OCI-LY7 (cell line): ENCODE results near the gene CGA. TPM values are rescaled to one million over a fixed set of nuclear protein-coding genes. Genes with fewer than 3 reads are reported as not detected.

Experiments
- BruUV-seq: library from RNA; stranded (reverse); fragments of 400-500 nt; replicated peaks from 2 replicates; lab custom pipeline; 2021; lab: Mats Ljungman, UMichigan
- CTCF ChIA-PET: fragments of 300-600 bp; sonication (Branson Sonifier 250); formaldehyde crosslinking; loops from one replicate; lab custom pipeline; 2022; ENCODE audit warnings: antibody characterized with exemption; ENCODE audit not compliant: unreplicated experiment; lab: Charles Lee
- POLR2A ChIA-PET: fragments of 300-600 bp; sonication (Branson Sonifier 250); formaldehyde crosslinking; loops from one replicate; lab custom pipeline; 2022; ENCODE audit warnings: antibody characterized with exemption; lab: Charles Lee
- DNase-seq: peaks from one replicate; pipeline ENCODE4 v3.0.0-alpha.2; 2015; ENCODE audit warnings: low spot score
- H2AFZ ChIP-seq: fragments of 200-600 bp; sonication (generic), shearing (Covaris generic); 2 replicates; pipeline ENCODE4 v1.6.1; 2014; ENCODE audit warnings: mild to moderate bottlenecking, antibody characterized with exemption, low read length, moderate library complexity
- H3K27ac ChIP-seq: fragments of 200-600 bp; sonication (generic); 2 replicates; pipeline ENCODE4 v1.5.1; 2014; ENCODE audit warnings: mixed run types, low read depth, mild to moderate bottlenecking, moderate library complexity, low read length, inconsistent platforms; ENCODE audit not compliant: poor library complexity, severe bottlenecking
- H3K36me3 ChIP-seq: fragments of 200-600 bp; sonication (generic); 2 replicates; pipeline ENCODE4 v1.6.1; 2014; ENCODE audit warnings: mild to moderate bottlenecking, antibody characterized with exemption, low read length, moderate library complexity, mixed read lengths; ENCODE audit not compliant: insufficient read depth
- H3K4me1 ChIP-seq: fragments of 200-600 bp; sonication (generic); 2 replicates; pipeline ENCODE4 v1.5.1; 2014; ENCODE audit warnings: mild to moderate bottlenecking, low read length; ENCODE audit not compliant: insufficient read depth, poor library complexity, severe bottlenecking
- H3K4me2 ChIP-seq: fragments of 200-600 bp; sonication (generic); 2 replicates; pipeline ENCODE4 v1.6.1; 2014; ENCODE audit warnings: mild to moderate bottlenecking, low read length
- H3K4me3 ChIP-seq: fragments of 200-600 bp; sonication (generic); 2 replicates; pipeline ENCODE4 v1.5.1; 2014; ENCODE audit warnings: mild to moderate bottlenecking, low read depth, low read length; ENCODE audit not compliant: poor library complexity, severe bottlenecking
- H3K79me2 ChIP-seq: fragments of 200-600 bp; sonication (generic); 2 replicates; pipeline ENCODE4 v1.6.1; 2016; ENCODE audit warnings: low read depth, mild to moderate bottlenecking, low read length, moderate library complexity, mixed read lengths; ENCODE audit not compliant: insufficient read depth
- H3K9me2 ChIP-seq: fragments of 200-600 bp; sonication (generic); 2 replicates; pipeline ENCODE4 v1.6.1; 2016; ENCODE audit warnings: mild to moderate bottlenecking, low read length, mixed read lengths; ENCODE audit not compliant: insufficient read depth
- H3K9me3 ChIP-seq: fragments of 200-600 bp; sonication (generic); 2 replicates; pipeline ENCODE4 v1.6.1; 2014; ENCODE audit warnings: mild to moderate bottlenecking, mixed run types, low read length, mixed read lengths
- H4K20me1 ChIP-seq: fragments of 200-600 bp; sonication (generic); 2 replicates; pipeline ENCODE4 v1.6.1; 2014; ENCODE audit warnings: mild to moderate bottlenecking, antibody characterized with exemption, low read length, moderate library complexity, mixed read lengths; ENCODE audit not compliant: insufficient read depth
- CTCF ChIP-seq: fragments of 200-600 bp; sonication (generic); conservative IDR thresholded peaks from 2 replicates; pipeline ENCODE4 v1.5.1; 2014; ENCODE audit warnings: mild to moderate bottlenecking, antibody characterized with exemption, low read length, moderate library complexity, mixed read lengths
- EZH2phosphoT487 ChIP-seq: fragments of 200-600 bp; sonication (generic); IDR thresholded peaks from 2 replicates; pipeline ENCODE4 v1.6.1; 2018; ENCODE audit warnings: low read depth, borderline replicate concordance, mild to moderate bottlenecking, mixed run types, antibody characterized with exemption, low read length, moderate library complexity, mixed read lengths
- intact Hi-C: fragments of 100-400 bp; cut with micrococcal nuclease; formaldehyde crosslinking; loops from one replicate; pipeline ENCODE4 v1.10.0; 2022; ENCODE audit not compliant: unreplicated experiment
- total RNA-seq, 2 experiments: library from RNA; depleted of rRNA in 1 of 2; stranded (reverse); fragments of >200 nt in 1 of 2; shearing (Covaris generic) in 1 of 2; gene quantifications; 2 replicates each; pipeline ENCODE4 v1.2.3, GENCODE V29; 2014 to 2022

Gene CGA
- total RNA-seq, 2 experiments from 2014 or later: not detected

- Histone ChIP-seq H4K20me1 (no peaks in the 10 kb centered on the region), H2AFZ (no peak overlapping the region), H3K36me3 (no peaks in the 10 kb centered on the region), H3K4me2 (no peak overlapping the region), H3K27ac (no peak overlapping the region), H3K9me3 (no peaks in the 10 kb centered on the region), H3K9me2 (no peaks in the 10 kb centered on the region), H3K4me1 (no peaks in the 10 kb centered on the region), H3K4me3 (no peak overlapping the region), H3K79me2 (no peaks in the 10 kb centered on the region)
- TF ChIP-seq EZH2phosphoT487 (no peak), CTCF (no peak)
- ChIA-PET POLR2A (interaction anchor here (0.6 kb wide), 1 partner anchor 148 kb away, joined by 5 read pairs; no protein-coding TSS in a partner anchor), CTCF (interaction anchor here (1.0 kb wide), 1 partner anchor 13 kb away, joined by 3 read pairs; no protein-coding TSS in a partner anchor)
- intact Hi-C loops: no loop called here
- no peak for DNase-seq
- no TSS peak for BruUV-seq
These were observed 23.1 kb upstream of the CGA start for GRCh38 chr6:87118054-87118453.

- Histone ChIP-seq H2AFZ (no peak overlapping the region), H3K4me1 (no peaks in the 10 kb centered on the region), H3K4me3 (no peak overlapping the region), H3K36me3 (no peaks in the 10 kb centered on the region), H3K9me3 (no peaks in the 10 kb centered on the region), H4K20me1 (no peaks in the 10 kb centered on the region), H3K9me2 (no peaks in the 10 kb centered on the region), H3K27ac (no peak overlapping the region), H3K79me2 (no peaks in the 10 kb centered on the region), H3K4me2 (no peak overlapping the region)
- no peak for DNase-seq
- intact Hi-C loops: no loop called here
- TF ChIP-seq CTCF (no peak), EZH2phosphoT487 (no peak)
- POLR2A ChIA-PET: interaction anchor here (0.6 kb wide), 1 partner anchor 540 kb away, joined by 3 read pairs; no protein-coding TSS in a partner anchor
- CTCF ChIA-PET: no interaction called here
- BruUV-seq: no TSS peak
These were observed 22.0 kb upstream of the CGA start for GRCh38 chr6:87116922-87117321.

- BruUV-seq: no TSS peak
- Histone ChIP-seq H2AFZ (no peak overlapping the region), H3K4me3 (no peak overlapping the region), H3K9me3 (no peaks in the 10 kb centered on the region), H3K36me3 (no peaks in the 10 kb centered on the region), H4K20me1 (no peaks in the 10 kb centered on the region), H3K79me2 (no peaks in the 10 kb centered on the region), H3K4me1 (no peaks in the 10 kb centered on the region), H3K4me2 (no peak overlapping the region), H3K27ac (no peak overlapping the region), H3K9me2 (no peaks in the 10 kb centered on the region)
- no peak for DNase-seq
- intact Hi-C loops: no loop called here
- TF ChIP-seq CTCF (no peak), EZH2phosphoT487 (no peak)
- ChIA-PET POLR2A (interaction anchor here (0.5 to 1.3 kb wide), 3 partner anchors 10 to 336 kb away, joined by 3 to 4 read pairs (median 3); no protein-coding TSS in a partner anchor), CTCF (no interaction called here)
These were observed 20.7 kb upstream of the CGA start for GRCh38 chr6:87115402-87116135.
